AG09309 (cell line): ENCODE data around the gene TSEN2.

ENCODE experiments used
- DNase-seq: peaks from one replicate; pipeline ENCODE4 v3.0.0-alpha.2; 2010; ENCODE audit warnings: low read depth
- H3K4me3 ChIP-seq: 2 replicates; pipeline ENCODE4 v1.5.1; 2011; ENCODE audit warnings: mild to moderate bottlenecking, low read depth, low read length, moderate library complexity; ENCODE audit not compliant: control insufficient read depth
- CTCF ChIP-seq: IDR thresholded peaks from 2 replicates; pipeline ENCODE4 v1.5.1; 2011; ENCODE audit warnings: mild to moderate bottlenecking, low read depth, low read length, inconsistent platforms; ENCODE audit not compliant: insufficient read depth, control insufficient read depth; ENCODE audit errors: missing control alignments

TSEN2 gene

GRCh38 chr3:12516873-12517272 is 32.6 kb downstream of the TSEN2 start:
- H3K4me3 ChIP-seq = no peak overlapping the region
- no peak for DNase-seq
- TF ChIP-seq CTCF = no peak

GRCh38 chr3:12518261-12519028 is 34.2 kb downstream of the TSEN2 start:
- TF ChIP-seq CTCF = no peak
- no peak overlapping the region for H3K4me3 ChIP-seq
- DNase-seq = no peak

GRCh38 chr3:12521010-12521409 is 36.7 kb downstream of the TSEN2 start:
- TF ChIP-seq CTCF = no peak
- DNase-seq = no peak
- H3K4me3 ChIP-seq = no peak overlapping the region

GRCh38 chr3:12522721-12523120 is 38.4 kb downstream of the TSEN2 start:
- H3K4me3 ChIP-seq = no peak overlapping the region
- no peak for TF ChIP-seq CTCF
- DNase-seq = no peak

GRCh38 chr3:12527757-12528143 is 43.5 kb downstream of the TSEN2 start:
- no peak for DNase-seq
- H3K4me3 ChIP-seq = no peak overlapping the region
- no peak for TF ChIP-seq CTCF

- no peak for DNase-seq
- TF ChIP-seq CTCF = no peak
- no peak overlapping the region for H3K4me3 ChIP-seq
These were observed 47.9 kb downstream of the TSEN2 start for GRCh38 chr3:12532182-12532581.
